ENCODE results near the gene COG5.

DNA sequence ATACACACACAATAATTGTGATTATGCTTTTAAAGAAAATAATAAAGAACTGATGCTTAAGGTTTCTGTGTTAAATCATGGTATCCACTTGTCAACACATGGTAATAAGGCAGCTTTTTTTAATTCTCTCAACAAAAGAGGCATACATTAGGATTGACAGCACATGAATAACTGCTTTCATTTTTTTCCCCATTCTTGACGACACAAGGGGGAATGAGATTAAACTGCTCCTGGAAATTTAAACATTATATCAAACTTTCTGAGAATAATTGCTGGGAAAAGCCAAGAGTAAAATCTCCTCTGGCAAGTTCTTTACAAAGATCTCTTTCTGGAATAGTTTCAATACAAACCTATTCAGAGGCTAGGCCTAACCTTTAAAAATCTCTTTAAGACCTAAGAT lies 192.9 kb downstream of the COG5 start:
- TF ChIP-seq, protein P1, sequence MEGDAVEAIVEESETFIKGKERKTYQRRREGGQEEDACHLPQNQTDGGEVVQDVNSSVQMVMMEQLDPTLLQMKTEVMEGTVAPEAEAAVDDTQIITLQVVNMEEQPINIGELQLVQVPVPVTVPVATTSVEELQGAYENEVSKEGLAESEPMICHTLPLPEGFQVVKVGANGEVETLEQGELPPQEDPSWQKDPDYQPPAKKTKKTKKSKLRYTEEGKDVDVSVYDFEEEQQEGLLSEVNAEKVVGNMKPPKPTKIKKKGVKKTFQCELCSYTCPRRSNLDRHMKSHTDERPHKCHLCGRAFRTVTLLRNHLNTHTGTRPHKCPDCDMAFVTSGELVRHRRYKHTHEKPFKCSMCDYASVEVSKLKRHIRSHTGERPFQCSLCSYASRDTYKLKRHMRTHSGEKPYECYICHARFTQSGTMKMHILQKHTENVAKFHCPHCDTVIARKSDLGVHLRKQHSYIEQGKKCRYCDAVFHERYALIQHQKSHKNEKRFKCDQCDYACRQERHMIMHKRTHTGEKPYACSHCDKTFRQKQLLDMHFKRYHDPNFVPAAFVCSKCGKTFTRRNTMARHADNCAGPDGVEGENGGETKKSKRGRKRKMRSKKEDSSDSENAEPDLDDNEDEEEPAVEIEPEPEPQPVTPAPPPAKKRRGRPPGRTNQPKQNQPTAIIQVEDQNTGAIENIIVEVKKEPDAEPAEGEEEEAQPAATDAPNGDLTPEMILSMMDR (IDR thresholded peaks at IDR 0.05; ENCODE audit: low read length), result no peak
- no peak for TF ChIP-seq EZH2 (IDR thresholded peaks at IDR 0.05; ENCODE audit: borderline replicate concordance, low read length)
